ENCODE results near the gene PPM1G. TPM values are rescaled to one million over a fixed set of nuclear protein-coding genes. Genes with fewer than 3 reads are reported as not detected.

PPM1G gene
- total and polyA plus RNA-seq, 12 donors = 50.1 to 107 (median 59.9) TPM

DNA sequence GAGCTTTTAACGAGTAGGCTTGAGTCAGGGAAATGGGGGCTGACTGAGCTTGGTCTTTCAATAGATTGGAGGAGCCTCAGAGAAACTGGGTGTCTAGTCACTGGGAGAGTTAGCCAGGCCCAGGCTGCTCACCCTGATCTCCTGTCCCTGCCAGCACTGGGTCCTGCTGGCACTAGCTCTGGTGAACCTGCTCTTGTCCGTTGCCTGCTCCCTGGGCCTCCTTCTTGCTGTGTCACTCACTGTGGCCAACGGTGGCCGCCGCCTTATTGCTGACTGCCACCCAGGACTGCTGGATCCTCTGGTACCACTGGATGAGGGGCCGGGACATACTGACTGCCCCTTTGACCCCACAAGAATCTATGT lies 33.5 kb upstream of the PPM1G start:
- Histone ChIP-seq H3K9me3 (replicated peaks in 1 of 3) (no peaks in the 10 kb centered on the region), H3K27ac (peak overlapping the region in 2 of 5 donors; percentile 20 to 30), H3K27me3 (no peaks in the 10 kb centered on the region), H3K4me3 (no peak overlapping the region), H3K4me1 (replicated peaks in 1 of 2) (no peaks in the 10 kb centered on the region), H3K36me3 (replicated peaks in 1 of 2) (peaks cover 0 to 50% of the 10 kb centered on the region in 2 donors)
- intact Hi-C loops (cut with DNase I) = no loop called here
- 70 to 88% (median 79%) methylated on average over 2 to 6 of the region's 6 CpGs for WGBS, 4 donors
- TF ChIP-seq, protein P1, sequence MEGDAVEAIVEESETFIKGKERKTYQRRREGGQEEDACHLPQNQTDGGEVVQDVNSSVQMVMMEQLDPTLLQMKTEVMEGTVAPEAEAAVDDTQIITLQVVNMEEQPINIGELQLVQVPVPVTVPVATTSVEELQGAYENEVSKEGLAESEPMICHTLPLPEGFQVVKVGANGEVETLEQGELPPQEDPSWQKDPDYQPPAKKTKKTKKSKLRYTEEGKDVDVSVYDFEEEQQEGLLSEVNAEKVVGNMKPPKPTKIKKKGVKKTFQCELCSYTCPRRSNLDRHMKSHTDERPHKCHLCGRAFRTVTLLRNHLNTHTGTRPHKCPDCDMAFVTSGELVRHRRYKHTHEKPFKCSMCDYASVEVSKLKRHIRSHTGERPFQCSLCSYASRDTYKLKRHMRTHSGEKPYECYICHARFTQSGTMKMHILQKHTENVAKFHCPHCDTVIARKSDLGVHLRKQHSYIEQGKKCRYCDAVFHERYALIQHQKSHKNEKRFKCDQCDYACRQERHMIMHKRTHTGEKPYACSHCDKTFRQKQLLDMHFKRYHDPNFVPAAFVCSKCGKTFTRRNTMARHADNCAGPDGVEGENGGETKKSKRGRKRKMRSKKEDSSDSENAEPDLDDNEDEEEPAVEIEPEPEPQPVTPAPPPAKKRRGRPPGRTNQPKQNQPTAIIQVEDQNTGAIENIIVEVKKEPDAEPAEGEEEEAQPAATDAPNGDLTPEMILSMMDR (IDR thresholded peaks at IDR 0.05) = no peak
- TF ChIP-seq POLR2A (IDR thresholded peaks at IDR 0.05) = no peak
- peak in 2 of 7 donors; percentile 7 to 22 for DNase-seq

DNA sequence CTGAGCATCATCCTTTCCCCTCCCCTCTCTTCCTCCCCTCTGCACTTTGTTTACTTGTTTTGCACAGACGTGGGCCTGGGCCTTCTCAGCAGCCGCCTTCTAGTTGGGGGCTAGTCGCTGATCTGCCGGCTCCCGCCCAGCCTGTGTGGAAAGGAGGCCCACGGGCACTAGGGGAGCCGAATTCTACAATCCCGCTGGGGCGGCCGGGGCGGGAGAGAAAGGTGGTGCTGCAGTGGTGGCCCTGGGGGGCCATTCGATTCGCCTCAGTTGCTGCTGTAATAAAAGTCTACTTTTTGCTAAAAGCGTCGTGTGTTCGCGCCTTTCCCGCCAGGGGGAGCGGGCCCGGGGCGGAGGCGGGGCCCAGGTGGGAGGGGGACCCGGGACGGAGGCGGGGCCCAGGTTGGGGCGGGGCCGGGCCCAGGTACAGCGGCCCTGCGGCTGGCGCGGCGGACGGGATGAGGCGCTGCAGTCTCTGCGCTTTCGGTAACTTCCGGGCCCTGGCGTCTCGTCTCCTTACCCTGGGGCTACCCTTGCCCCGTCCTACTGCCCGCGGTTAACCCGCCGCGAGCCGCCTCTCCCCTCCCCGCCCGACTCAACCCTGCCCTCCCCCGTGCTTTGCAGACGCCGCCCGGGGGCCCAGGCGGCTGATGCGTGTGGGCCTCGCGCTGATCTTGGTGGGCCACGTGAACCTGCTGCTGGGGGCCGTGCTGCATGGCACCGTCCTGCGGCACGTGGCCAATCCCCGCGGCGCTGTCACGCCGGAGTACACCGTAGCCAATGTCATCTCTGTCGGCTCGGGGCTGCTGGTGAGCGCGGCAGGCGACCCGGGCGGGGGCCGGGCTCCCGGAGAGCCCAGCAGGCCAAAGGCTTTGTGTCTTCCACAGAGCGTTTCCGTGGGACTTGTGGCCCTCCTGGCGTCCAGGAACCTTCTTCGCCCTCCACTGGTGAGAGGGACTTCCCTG lies 32.8 kb upstream of the PPM1G start, which contains the start of gene KRTCAP3:
Gene KRTCAP3, plus strand, starts transcription at position 424 of the 962 bp plus-strand sequence. Its CDS starts 32 bp downstream, at position 456.
- WGBS, 4 donors = 43 to 77% (median 61%) methylated on average over 19 to 80 of the region's 80 CpGs
- TF ChIP-seq, protein P1 (IDR thresholded peaks at IDR 0.05) = peak in 1 of 6 experiments; percentile 6
- TF ChIP-seq POLR2A (IDR thresholded peaks at IDR 0.05) = no peak

DNA sequence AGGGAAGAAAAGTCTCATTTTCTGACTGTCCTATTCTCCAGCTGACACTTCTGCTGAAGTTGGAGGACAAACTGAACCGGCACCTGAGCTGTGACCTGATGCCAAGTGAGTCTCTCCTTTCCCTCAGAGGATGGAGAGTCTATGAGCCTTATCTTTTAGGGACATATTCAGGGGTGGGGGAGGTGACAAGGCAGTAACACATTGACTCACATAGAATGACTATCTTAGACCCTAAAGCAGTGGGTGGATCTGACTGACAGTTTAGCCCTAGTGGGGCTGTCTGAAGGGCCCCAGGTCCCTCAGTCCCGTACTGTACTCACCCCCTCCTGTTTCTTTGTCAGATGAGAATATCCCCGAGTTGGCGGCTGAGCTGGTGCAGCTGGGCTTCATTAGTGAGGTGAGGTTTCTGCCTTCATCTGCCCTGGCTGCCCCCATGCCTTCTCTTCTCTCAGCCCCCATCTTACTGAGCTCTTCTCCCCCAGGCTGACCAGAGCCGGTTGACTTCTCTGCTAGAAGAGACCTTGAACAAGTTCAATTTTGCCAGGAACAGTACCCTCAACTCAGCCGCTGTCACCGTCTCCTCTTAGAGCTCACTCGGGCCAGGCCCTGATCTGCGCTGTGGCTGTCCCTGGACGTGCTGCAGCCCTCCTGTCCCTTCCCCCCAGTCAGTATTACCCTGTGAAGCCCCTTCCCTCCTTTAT lies 32.0 kb upstream of the PPM1G start:
- Histone ChIP-seq H3K36me3 (replicated peaks in 1 of 2) (peaks cover 0 to 57% of the 10 kb centered on the region in 2 donors), H3K9me3 (replicated peaks in 1 of 3) (no peaks in the 10 kb centered on the region), H3K27me3 (no peaks in the 10 kb centered on the region), H3K4me1 (replicated peaks in 1 of 2) (no peaks in the 10 kb centered on the region), H3K27ac (no peak overlapping the region), H3K4me3 (no peak overlapping the region)
- intact Hi-C loops (cut with DNase I) = no loop called here
- DNase-seq = no peak
- no peak for TF ChIP-seq POLR2A (IDR thresholded peaks at IDR 0.05)
- TF ChIP-seq, protein P1 (IDR thresholded peaks at IDR 0.05) = no peak
- WGBS, 4 donors = 74 to 93% (median 87%) methylated on average over 10 of the region's 10 CpGs

More for the DNA sequence above, 32.8 kb upstream of the PPM1G start, which contains the start of gene KRTCAP3:
- Histone ChIP-seq H3K27me3 (no peaks in the 10 kb centered on the region), H3K27ac (peak within 1 kb of the TSS in 2 of 5 donors; percentile 20 to 30), H3K4me1 (replicated peaks in 1 of 2) (no peaks in the 10 kb centered on the region), H3K36me3 (replicated peaks in 1 of 2) (peaks cover 0 to 51% of the 10 kb centered on the region in 2 donors), H3K9me3 (replicated peaks in 1 of 3) (no peaks in the 10 kb centered on the region), H3K4me3 (peak within 1 kb of the TSS in 1 of 4 donors; percentile 43)
- intact Hi-C loops (cut with DNase I) = no loop called here
- peak in 4 of 7 donors; percentile 16 to 49 (median 36) for DNase-seq

DNA sequence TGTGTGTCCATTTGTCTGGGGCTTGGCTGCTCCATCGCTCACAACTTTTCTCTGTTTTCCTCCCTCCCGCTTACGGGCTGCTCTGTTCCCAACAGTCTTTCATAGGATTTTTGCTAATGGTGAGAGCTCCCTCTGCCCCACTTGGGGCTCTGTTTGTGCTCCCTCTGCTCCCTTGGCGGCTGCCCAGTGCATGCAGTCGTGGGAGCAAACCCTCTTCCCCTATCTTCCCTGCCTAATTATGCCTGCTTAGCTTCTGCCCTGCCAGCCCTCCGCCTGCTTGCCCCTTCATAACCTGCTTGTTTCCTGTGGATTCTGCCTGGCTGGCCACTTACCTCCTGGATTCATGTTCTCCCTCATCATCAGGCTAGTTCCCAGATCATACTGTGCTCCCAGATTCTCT lies 26.2 kb upstream of the PPM1G start:
- H3K27me3 ChIP-seq = no peaks in the 10 kb centered on the region

More for the DNA sequence above, 26.2 kb upstream of the PPM1G start:
- peaks cover 0 to 21% of the 10 kb centered on the region in 2 donors for H3K4me1 ChIP-seq (replicated peaks in 1 of 2)
- WGBS, 4 donors = 90 to 94% (median 91%) methylated on average over 6 of the region's 6 CpGs
- H3K36me3 ChIP-seq (replicated peaks in 1 of 2) = peaks cover 0 to 76% of the 10 kb centered on the region in 2 donors
- H3K4me3 ChIP-seq = no peak overlapping the region
- no peaks in the 10 kb centered on the region for H3K9me3 ChIP-seq (replicated peaks in 1 of 3)
- TF ChIP-seq POLR2A (IDR thresholded peaks at IDR 0.05) = no peak
- TF ChIP-seq, protein P1 (IDR thresholded peaks at IDR 0.05) = no peak
- no peak overlapping the region for H3K27ac ChIP-seq
- intact Hi-C loops (cut with DNase I) = no loop called here
- no peak for DNase-seq
